Suppressor macrophage treated with lipopolysaccharide for 4 hours (primary cell): ENCODE results near the gene PPARGC1A.

ENCODE experiments used
- DNase-seq: peaks from one replicate; pipeline ENCODE4 v3.0.0-alpha.2; 2020

Gene PPARGC1A

DNA sequence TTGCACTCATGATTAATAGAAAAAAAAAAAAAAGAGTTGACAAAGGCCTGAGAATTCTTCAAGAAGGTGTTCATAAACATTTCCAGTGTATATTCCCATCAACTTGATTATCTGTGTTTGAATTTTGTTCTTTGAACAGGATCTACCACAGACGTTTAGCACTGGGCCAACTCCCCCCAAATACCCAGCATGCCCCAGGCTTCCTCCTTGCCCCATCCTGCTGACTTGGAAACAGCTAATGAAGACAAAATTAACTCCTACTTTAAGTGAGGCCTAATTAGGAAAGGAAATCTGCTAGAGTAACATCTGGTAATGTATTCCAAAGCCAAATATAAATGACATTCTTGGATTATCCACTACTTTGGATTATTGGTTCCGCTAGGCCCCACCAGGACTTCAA, 52.5 kb downstream of the PPARGC1A start:
- no peak for DNase-seq

DNA sequence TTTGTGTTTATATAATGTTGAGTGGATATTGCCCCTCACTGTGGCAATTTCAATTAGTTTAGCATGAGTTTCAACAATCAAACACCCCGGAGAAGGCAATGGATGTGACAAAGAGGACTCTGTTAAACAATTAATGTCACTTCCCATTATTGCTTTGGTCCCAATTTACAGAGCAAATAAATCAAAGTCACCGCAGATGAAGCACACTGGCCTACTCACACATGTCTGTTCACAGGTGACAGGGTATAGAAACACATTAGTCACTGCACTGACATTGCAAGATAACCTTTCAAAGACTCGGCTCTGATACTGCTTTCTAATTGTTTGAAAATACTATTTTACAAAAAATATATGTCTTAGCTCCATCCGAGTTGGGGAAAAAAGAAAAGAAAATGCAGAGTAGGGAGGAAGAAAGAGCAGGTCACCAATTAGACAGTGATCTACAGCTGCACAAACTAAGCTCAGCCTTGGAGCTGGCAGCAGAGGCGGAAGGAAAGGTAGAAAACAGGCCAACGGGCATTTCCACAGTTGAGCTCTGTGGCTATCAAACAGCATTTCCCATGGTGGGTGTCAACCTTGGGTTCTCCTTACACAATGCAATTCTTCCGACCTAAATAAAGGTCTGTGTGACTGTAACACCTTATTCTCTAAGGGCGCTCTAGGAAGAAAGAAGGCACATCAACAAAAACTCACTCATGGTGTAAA, 53.9 kb downstream of the PPARGC1A start:
- no peak for DNase-seq

DNA sequence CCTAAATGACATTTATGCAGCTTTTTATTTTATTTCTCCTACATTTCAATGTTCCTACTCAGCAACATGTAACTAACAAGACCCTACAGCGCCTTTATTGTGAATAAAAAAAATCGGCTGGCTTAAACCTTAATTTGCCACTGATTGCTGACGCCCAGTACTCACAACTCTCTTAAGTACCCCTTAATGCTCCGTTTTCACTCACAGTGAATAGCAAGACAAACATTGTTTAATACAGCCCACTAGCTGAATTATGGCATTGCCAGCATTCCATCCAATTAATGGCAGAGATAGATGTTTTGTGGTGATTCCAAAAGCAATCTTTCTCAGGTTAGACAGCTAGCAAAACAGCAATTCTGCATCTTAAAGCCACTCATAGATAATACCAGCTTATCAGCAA, 61.1 kb downstream of the PPARGC1A start:
- no peak for DNase-seq

DNA sequence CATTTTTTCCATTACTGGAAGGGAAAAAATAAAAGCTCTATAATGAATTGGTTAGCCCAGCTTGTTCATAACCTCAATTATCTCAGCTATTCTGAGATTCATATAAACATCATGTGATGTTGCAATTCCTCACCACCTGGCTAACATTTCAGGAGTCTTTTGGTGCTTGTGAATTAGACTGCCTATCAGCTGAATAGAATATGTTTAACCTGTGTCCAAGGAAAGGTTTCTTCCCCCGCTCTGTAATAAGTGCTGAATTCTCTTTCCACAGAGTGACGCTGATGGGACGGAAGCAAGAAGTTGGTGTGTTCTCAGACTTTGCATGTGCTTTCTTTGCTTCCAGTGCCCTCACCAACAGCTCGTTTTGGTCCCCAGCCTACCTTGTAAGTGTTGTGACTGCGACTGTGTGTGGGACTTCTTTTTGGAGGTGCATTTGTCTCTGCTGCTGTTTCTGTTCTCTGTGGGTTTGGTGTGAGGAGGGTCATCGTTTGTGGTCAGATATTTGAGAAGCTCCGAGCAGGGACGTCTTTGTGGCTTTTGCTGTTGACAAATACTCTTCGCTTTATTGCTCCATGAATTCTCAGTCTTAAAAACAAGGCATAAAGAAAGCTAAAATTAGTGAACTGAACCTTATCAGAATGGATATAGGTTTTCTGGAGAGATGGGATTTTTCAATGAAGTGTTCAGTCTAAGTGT, 61.7 kb downstream of the PPARGC1A start:
- no peak for DNase-seq

DNA sequence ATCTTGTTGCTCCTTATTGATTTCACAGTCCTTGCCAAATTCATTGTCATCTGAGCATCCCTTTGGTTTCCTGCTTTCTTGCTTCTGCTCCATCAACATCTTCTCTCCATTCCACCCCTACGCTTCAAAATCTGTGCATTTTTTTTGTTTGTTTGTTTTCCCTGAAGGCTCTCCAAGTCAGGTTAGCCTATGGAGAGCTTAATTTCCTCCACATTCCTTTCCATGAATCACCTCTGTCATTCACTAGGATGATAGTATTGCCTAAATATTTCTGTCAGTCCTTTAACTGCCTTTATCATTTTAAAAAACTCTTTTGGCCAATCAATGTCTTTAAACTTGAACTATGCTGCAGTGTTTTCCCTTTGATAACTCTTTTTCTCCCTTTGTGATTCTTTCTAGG, 67.7 kb downstream of the PPARGC1A start:
- DNase-seq = no peak

DNA sequence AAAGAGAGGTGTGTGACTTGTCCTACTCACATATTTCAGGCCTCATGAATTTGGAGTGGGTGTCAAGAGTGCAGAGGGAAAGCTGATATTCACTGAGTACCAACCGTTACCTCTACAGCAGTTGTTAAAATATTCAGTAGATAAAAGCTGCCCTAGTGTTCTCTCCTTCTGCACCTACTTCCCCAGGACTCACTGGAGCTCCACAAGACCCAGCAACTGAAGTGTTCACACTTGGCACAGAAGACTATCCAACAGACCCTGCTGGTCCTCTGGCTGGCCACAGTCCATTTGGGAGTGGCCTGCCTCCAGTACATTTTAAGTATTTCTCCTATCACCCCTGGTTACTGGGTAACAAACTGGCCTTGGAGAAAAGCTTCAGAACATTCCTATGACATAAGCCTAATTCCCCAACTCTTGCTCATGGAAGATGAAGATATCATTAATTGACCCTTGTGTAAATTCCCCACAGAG, 70.8 kb downstream of the PPARGC1A start:
- no peak for DNase-seq

DNA sequence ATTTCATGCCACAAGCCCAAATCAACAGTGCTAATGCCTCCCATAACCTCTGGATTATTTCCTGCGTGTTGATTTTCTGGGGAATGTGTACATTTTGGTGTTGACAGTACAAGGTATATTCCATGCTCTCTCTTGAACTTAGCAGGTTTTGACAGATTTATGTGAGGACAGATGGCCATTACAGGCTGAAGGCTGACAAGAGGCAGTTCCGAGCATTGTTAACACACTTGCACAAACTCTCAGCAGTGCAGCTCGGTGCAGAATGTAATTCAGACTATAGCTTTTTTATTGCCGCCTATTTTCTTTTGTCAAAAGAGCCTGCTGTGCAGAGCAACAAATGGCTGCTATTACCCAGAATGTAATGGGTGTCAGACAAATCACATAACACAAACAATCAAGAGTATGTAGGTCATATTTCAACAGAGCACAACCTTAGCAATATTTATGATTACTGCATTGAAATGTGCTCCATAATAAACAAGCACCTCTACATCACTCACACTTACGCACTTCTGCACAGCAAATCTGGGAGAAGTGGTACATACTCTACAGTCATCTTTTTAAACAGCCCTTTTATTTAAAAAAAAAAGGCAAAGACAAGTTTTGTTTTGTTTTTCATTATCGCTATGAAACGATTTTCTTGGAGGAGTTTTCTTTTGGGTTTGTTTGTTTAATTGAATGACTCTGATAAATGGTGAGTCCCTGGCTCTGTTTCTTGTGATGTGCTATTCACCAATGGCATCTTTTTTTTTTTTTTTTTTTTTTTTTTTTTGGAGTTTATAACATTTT, 71.6 kb downstream of the PPARGC1A start:
- no peak for DNase-seq

DNA sequence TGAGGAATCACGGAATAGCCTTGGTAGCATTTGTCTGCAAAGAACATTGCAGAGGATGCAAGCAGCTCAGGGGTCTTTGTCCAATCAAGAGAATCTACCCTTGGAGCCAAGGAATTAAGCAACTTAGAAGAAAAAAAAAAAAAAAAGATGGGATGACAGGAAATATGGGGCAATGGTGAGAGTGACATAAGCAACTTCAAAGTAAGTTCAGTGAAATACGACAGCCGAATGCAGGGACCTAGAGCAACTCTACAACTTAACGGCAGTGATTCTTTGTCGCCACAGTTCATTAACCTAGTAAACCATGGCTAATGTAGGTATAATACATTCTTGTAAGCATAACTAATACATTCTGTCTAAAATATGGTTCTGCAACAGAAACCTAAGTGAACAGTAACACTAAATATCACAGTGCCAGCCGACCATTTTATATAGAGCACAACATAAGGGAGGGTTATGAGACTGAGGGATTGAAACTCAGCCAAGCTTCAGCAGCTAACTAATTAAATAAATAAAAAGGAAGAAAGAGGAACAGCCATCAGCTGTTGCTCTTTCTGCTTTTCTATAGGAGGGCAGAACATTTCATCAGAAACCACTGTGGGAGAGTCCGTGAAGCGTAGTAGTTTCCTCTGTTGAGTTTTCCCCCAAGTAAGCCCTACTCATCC, 74.7 kb downstream of the PPARGC1A start:
- no peak for DNase-seq

DNA sequence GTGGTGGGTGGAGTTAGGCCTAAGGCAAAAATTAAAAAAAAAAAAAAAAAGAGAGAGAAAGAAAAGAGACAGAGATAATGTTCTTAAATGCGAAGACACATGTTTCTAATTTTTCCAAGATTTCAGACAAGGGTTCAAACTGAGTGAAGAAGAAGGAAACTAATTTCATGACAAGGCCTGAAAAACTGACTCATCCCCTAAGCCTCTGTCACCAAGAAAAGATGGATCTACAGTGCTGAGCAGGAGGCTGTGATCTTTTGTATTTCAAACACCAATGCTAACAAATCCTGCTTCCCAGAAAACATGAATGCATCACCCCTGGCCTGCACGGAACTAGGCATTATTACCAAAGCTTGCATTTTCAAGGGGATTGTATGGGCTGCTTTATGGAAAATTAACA, 75.3 kb downstream of the PPARGC1A start:
- DNase-seq = no peak

DNA sequence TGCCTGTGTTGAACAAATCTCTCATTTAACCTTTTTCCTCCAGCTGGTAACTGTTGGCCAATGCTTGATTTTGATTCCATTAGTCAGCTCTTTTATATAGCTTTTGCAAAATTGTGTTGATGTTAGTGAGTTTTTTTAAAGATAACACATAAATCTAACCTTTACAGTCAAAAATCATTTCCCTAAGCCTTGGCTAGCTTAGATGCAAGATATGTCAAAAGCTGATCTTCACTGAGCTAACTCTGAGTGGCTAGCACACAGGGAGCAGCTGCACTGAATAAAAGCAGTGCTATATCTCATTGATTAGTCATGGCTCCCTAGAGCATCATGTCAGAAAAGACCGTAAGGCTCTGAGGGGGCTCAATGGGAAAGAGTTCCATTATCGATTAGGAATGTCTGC, 78.7 kb downstream of the PPARGC1A start:
- DNase-seq = no peak

DNA sequence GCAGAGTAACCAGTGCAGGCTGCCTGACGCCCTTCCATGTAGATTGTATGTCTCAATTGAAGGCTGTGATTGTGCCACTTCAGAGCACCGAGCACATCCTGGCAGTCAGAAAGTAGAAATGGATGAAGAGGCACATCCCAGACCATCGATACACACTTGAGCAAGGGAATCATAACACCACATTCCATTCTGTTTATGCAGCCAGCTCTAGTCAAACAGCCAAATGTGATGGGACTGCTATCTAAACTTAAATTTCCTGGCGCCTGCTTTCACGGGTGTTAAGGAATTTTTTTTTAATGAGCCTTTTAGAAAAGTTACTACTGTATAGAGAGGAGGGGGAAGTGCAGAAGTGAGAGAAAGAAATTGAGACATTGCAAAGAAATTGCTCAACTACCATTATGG, 84.4 kb downstream of the PPARGC1A start:
- no peak for DNase-seq

DNA sequence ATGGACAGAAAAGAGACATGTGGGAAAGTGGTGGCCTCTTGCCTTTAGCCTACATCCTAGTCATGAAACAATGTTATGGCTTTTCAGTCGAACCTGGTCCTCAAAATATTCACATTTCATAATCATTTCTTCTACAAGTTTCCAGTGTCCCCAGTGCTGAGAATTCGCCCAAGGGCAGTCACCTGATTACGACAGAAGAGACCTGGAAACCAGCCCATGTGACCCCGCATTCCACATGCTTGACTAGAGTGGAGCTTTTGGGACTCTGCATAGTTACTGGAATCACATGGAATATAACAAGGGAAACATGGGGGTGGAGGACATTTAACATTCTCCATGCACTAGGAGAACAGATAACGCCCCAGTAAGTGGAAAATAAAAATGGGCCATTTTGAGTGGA, 100.1 kb downstream of the PPARGC1A start:
- DNase-seq = no peak

DNA sequence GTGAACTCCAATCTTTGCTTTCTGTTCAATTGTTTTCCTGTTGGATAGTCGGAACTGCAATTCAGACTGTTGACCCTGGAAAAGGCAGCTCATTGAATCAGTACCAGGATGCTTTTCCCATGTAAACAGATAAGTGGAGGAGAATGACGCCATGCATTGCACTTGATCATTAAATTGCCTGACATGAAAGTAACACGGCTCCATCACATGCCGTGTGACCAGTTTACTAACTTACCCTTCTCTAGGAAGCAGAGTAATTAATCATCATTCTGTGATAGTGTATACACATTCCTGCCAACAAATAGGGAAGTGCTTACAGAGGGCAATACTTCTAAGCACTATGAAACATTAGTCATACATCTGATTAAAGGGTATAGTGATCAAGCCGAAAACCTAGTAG, 101.4 kb downstream of the PPARGC1A start:
- peak; percentile 40 for DNase-seq

DNA sequence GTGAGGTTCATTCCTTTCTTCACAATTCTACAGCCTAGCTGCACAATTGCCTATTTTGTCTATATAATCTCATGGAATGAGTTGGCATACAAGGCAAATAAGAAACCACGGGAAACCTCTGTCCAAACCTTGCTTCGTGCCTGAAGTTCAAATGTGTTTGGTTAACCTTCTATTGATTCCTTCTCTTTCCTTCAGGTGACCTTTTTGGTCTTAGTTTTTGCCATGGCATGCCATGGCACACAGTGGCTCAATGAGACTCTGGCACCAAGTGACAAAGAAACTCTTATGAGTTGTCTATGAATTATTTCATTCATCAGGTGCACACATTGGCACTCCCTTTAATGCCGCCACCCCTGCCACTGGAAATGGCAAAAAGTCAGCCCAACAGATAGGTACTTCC, 101.8 kb downstream of the PPARGC1A start:
- DNase-seq = no peak

DNA sequence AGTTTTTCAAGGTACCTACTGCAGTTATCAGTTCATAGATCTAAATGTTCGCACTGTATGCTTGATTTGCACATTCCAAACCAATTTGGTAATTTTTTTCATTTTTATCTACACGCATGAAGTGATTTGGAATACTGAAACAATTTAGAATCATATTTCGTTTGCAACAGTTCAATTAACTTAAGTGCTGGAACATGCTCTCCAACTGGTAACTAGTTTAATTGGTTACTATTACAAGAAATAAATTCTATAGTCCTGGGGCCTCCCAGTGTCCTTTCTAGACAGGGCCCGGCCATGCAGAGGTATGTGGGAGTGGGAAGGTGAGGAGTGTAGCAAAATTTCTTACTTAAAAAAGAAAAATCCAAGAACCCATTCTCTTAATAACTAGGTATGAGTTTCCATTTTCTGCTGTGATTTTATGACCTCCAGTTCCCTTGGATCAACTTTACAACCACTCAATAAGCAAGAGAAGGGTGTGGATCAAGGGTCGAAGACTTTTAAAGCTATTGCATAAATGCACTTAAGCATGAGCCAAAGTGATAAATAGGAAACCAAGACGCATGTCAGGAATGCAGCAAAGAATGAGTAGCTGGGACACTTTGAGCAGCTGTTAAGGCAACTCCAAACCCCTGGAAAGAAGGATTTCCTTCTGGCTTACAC, 106.9 kb downstream of the PPARGC1A start:
- no peak for DNase-seq

DNA sequence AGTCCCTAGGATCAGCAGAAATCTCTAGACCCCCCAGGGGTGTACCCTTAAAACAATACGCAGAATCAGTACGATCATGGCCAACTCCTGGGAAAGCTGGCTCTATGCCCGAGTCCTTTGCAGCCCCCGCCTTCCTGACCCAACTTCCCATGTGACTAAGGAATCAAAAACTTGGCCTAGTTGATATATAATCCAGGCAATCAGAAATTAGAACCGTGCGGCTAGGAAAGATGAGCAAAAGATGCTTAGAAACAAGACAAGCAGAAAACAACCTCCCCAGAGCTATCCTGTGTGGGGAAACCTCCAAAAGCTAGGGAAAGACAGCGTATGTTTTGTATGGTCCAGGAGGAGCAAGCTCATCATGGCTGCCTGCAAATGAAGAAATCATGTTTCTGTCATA, 110.0 kb downstream of the PPARGC1A start:
- DNase-seq = no peak

DNA sequence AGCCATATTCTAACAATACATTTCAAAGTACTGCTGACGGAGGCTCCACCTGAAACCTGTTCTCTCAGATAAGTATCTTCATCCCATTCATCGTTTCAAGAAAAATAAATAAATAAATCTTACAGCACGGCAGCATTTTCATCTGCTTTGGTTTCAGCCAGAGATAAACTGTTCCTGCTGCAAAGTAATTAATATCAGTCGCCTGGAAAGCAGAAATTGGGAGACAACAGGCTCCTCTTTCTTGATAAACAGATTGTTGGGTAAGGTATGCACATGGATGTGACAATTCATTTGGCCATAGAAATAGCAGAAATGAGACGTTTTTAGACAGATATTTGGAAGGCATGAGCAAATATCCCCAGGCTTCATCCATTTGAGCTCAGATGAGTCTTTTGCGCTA, 110.4 kb downstream of the PPARGC1A start:
- no peak for DNase-seq

DNA sequence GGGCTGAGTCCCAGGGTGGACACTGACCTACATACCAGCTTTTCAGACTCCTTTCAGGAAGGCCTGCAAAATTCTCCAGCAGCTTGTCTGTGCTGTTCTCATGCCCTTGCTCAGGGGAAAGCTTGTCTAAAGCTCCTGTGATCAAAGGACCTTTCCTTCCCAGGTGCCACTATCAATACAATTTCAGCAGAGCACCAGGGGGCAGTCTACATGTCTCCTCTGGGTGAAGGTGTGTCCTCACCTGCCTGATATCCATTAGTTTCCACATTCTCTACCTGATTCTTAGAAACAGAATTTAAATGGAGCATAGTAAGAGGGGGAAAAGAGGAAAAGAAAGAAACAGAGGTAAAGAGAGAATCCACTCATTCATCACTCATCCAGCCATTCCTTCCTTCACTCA, 114.2 kb downstream of the PPARGC1A start:
- no peak for DNase-seq

DNA sequence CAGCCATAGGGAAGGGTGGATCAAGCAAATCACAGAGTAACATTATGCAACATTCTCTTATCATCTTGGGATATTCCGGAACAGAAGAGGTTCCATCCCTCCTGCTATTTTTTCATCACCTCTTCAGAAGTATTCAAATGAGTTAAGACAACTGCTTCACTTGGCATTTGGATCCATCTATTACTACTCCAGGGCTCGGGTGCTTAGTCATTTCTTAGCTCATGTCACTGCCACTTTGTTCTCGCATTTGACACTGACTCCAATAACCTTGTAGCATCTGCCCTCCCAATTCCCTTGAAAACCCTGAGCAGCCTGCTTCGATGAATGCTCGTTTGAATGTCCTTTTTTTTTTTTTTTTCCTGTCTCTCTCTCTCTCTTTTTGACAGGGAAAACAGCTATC, 114.9 kb downstream of the PPARGC1A start:
- DNase-seq = no peak

DNA sequence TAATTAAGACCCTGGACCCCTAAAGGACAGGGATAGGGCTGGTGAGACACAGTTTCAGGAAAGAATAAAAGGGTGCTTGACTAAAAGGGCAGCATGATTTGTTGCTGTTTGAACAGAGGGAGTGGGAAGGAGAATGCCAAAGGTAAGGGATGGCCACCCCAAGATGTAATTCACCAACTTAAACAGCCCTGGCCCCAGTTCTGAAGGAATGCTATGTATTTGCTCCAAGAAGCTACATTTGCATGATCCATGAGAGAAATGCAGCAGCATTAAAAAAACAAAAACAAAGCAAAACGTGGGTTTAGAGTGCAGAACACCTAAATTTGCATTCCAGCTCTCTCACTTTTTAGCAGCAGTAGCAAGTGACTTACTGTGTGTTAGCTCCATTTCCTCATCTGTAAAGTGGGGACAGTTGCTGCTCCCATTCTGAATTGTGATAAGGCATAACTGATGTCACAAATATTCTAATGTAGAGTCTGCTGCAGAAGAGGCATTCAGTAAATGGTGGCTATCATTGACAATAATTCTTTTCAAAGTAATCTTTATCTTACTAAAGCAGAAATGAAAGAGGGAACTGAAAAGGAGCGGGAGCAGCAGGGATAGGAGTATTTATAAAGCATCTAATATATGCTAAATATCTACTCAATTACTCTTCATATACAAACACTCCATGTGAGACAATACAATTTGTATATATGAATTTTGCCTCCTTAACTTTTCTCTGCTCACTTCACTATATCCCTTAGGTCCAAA, 115.8 kb downstream of the PPARGC1A start:
- no peak for DNase-seq

DNA sequence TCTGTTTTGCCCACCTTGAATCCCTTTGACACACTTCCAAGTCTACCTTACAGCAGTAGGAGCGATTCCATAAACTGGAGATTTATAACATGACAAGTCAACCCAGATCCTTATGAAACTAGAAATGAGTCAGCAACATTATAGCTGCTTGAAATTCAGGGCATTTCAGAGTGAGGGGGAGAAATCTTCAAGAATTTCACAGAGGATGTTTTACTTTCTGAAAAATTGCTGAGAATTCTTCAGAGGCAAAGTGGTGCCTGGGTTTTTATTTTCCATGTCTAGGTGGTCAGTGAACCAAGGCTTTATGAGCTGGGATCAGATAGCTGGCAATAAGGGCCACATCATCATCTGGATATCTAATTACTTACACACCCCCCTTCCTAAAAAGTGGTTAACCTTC, 119.8 kb downstream of the PPARGC1A start:
- no peak for DNase-seq

DNA sequence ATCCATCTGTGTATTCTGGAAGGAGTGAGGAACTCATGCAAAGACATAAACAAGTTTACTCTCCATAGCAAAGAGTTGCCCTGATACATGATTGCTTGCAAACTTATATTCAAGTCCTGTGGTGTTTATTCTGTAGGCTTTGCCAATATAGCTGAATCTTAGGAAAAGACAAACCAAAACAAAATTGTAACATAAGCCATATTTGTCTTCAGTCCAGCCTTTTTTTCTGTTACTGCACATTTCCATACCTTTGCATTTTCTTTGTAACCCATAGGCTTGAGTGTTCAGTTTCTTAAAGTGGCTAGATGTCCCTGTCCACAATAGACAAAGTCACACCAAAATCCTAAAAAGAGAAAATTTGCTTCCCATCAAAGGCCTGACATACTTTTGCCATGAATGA, 120.4 kb downstream of the PPARGC1A start:
- DNase-seq = no peak
